Loucy (cell line): ENCODE measurements around the gene DDOST.

Experiments used
- H2AFZ ChIP-seq: fragments of 200-600 bp; sonication (generic); 2 replicates; pipeline ENCODE4 v1.6.0; 2016; ENCODE audit warnings: antibody characterized with exemption, mild to moderate bottlenecking, low read length, moderate library complexity
- H3F3A ChIP-seq: fragments of 200-600 bp; 2 replicates; pipeline ENCODE4 v1.6.0; 2016; ENCODE audit warnings: antibody characterized with exemption, low read depth, mild to moderate bottlenecking
- H3K27me3 ChIP-seq: fragments of 200-600 bp; sonication (generic); 2 replicates; pipeline ENCODE4 v1.6.1; 2014; ENCODE audit warnings: low read length, mild to moderate bottlenecking; ENCODE audit not compliant: insufficient read depth, poor library complexity, severe bottlenecking
- H3K36me3 ChIP-seq: fragments of 200-600 bp; sonication (generic); 2 replicates; pipeline ENCODE4 v1.6.1; 2016; ENCODE audit warnings: low read length; ENCODE audit not compliant: insufficient read depth
- H3K4me1 ChIP-seq: fragments of 200-600 bp; sonication (generic); 2 replicates; pipeline ENCODE4 v1.5.1; 2014; ENCODE audit warnings: low read length, mild to moderate bottlenecking; ENCODE audit not compliant: insufficient read depth, poor library complexity, severe bottlenecking
- H3K4me2 ChIP-seq: fragments of 200-600 bp; sonication (generic); 2 replicates; pipeline ENCODE4 v1.6.0; 2014; ENCODE audit warnings: antibody characterized with exemption, low read length, low read depth, mild to moderate bottlenecking; ENCODE audit not compliant: poor library complexity, severe bottlenecking
- H3K4me3 ChIP-seq: fragments of 200-600 bp; sonication (generic); 2 replicates; pipeline ENCODE4 v1.5.1; 2014; ENCODE audit warnings: low read length, mild to moderate bottlenecking, mixed read lengths; ENCODE audit not compliant: poor library complexity, severe bottlenecking
- H3K79me2 ChIP-seq: fragments of 200-600 bp; sonication (generic); 2 replicates; pipeline ENCODE4 v1.6.1; 2014; ENCODE audit warnings: low read length; ENCODE audit not compliant: insufficient read depth
- H3K9ac ChIP-seq: fragments of 200-600 bp; sonication (generic); 2 replicates; pipeline ENCODE4 v1.6.0; 2014; ENCODE audit warnings: mild to moderate bottlenecking, low read depth, low read length, moderate library complexity; ENCODE audit not compliant: poor library complexity, severe bottlenecking
- H3K9me2 ChIP-seq: fragments of 200-600 bp; sonication (generic); replicated peaks from 2 replicates; pipeline ENCODE4 v1.6.1; 2016; ENCODE audit warnings: low read depth, low read length, mixed read lengths
- H3K9me3 ChIP-seq: fragments of 200-600 bp; sonication (generic); 2 replicates; pipeline ENCODE4 v1.6.1; 2014; ENCODE audit warnings: mild to moderate bottlenecking, antibody characterized with exemption, low read length, low read depth; ENCODE audit not compliant: insufficient read depth
- H4K20me1 ChIP-seq: fragments of 200-600 bp; sonication (generic); 2 replicates; pipeline ENCODE4 v1.6.0; 2014; ENCODE audit warnings: antibody characterized with exemption, low read length, mild to moderate bottlenecking; ENCODE audit not compliant: insufficient read depth, poor library complexity, severe bottlenecking
- CTCF ChIP-seq: fragments of 200-600 bp; sonication (generic); conservative IDR thresholded peaks from 2 replicates; pipeline ENCODE4 v1.5.1; 2014; ENCODE audit warnings: mild to moderate bottlenecking, antibody characterized with exemption, low read length
- EZH2phosphoT487 ChIP-seq: fragments of 200-600 bp; IDR thresholded peaks from 2 replicates; pipeline ENCODE4 v1.6.1; 2018; ENCODE audit warnings: antibody characterized with exemption, mild to moderate bottlenecking, moderate library complexity, borderline replicate concordance

The DDOST gene

GRCh38 chr1:20619999-20620398 lies 41.2 kb downstream of the DDOST start:
- Histone ChIP-seq H4K20me1 (no peaks in the 10 kb centered on the region), H3F3A (no peaks in the 10 kb centered on the region)

GRCh38 chr1:20618550-20618949 lies 42.6 kb downstream of the DDOST start:
- TF ChIP-seq EZH2phosphoT487: no peak
- no peak for TF ChIP-seq CTCF
- Histone ChIP-seq H3K36me3 (no peaks in the 10 kb centered on the region), H3K9me2 (no peaks in the 10 kb centered on the region), H3K4me1 (no peaks in the 10 kb centered on the region), H2AFZ (no peak overlapping the region), H4K20me1 (no peaks in the 10 kb centered on the region), H3K27me3 (no peaks in the 10 kb centered on the region), H3K9ac (no peak overlapping the region), H3K9me3 (no peaks in the 10 kb centered on the region), H3K4me3 (no peak overlapping the region), H3K4me2 (no peak overlapping the region), H3F3A (no peaks in the 10 kb centered on the region), H3K79me2 (no peaks in the 10 kb centered on the region)

More at GRCh38 chr1:20619999-20620398, 41.2 kb downstream of the DDOST start:
- Histone ChIP-seq H3K4me2 (no peak overlapping the region), H3K4me1 (no peaks in the 10 kb centered on the region), H3K9me3 (no peaks in the 10 kb centered on the region), H3K4me3 (no peak overlapping the region), H3K9me2 (no peaks in the 10 kb centered on the region), H3K9ac (no peak overlapping the region), H3K36me3 (no peaks in the 10 kb centered on the region), H3K79me2 (no peaks in the 10 kb centered on the region), H2AFZ (no peak overlapping the region), H3K27me3 (no peaks in the 10 kb centered on the region)
- TF ChIP-seq EZH2phosphoT487 (no peak), CTCF (no peak)

GRCh38 chr1:20616847-20617487 lies 44.2 kb downstream of the DDOST start:
- H3K9me3 ChIP-seq: no peaks in the 10 kb centered on the region
- H3K79me2 ChIP-seq: no peaks in the 10 kb centered on the region
- H2AFZ ChIP-seq: no peak overlapping the region
- no peaks in the 10 kb centered on the region for H3K9me2 ChIP-seq
- H3K4me2 ChIP-seq: no peak overlapping the region
- H3K27me3 ChIP-seq: no peaks in the 10 kb centered on the region
- no peaks in the 10 kb centered on the region for H4K20me1 ChIP-seq
- TF ChIP-seq EZH2phosphoT487 (no peak), CTCF (no peak)
- H3K36me3 ChIP-seq: no peaks in the 10 kb centered on the region
- H3K9ac ChIP-seq: no peak overlapping the region
- no peak overlapping the region for H3K4me3 ChIP-seq
- no peaks in the 10 kb centered on the region for H3F3A ChIP-seq
- H3K4me1 ChIP-seq: no peaks in the 10 kb centered on the region
